ENCODE measurements around the gene PKHD1.
A peak's percentile ranks its signal among the peaks of the same experiment; 100 is the strongest.

The PKHD1 gene

DNA sequence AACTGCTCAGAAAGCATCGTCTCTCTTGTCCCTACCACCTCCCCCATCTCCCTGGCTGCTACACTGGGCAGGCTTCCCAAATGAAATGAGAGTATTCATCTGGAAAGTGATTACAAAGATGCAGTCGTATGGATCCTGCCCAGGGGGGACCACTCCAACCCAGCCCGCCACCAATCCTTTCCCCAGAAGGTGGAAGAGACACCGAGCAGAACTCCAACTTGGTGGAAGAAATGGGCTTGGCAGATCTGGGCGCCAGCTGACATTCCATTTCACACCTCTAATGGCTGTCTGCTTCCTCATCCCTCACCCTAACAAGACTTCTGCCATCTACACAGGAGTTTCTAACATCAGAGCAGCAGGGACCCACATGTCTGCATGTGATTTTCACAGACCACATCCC, 12.7 kb downstream of the PKHD1 start:
- TF ChIP-seq, protein P1, sequence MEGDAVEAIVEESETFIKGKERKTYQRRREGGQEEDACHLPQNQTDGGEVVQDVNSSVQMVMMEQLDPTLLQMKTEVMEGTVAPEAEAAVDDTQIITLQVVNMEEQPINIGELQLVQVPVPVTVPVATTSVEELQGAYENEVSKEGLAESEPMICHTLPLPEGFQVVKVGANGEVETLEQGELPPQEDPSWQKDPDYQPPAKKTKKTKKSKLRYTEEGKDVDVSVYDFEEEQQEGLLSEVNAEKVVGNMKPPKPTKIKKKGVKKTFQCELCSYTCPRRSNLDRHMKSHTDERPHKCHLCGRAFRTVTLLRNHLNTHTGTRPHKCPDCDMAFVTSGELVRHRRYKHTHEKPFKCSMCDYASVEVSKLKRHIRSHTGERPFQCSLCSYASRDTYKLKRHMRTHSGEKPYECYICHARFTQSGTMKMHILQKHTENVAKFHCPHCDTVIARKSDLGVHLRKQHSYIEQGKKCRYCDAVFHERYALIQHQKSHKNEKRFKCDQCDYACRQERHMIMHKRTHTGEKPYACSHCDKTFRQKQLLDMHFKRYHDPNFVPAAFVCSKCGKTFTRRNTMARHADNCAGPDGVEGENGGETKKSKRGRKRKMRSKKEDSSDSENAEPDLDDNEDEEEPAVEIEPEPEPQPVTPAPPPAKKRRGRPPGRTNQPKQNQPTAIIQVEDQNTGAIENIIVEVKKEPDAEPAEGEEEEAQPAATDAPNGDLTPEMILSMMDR (IDR thresholded peaks at IDR 0.05; ENCODE audit: low read depth, low read length, missing control alignments) = no peak
- no peak overlapping the region for H3K4me3 ChIP-seq (replicated peaks; ENCODE audit: low read depth, low read length)
- DNase-seq (ENCODE audit: extremely low read depth, low read depth) = no peak

DNA sequence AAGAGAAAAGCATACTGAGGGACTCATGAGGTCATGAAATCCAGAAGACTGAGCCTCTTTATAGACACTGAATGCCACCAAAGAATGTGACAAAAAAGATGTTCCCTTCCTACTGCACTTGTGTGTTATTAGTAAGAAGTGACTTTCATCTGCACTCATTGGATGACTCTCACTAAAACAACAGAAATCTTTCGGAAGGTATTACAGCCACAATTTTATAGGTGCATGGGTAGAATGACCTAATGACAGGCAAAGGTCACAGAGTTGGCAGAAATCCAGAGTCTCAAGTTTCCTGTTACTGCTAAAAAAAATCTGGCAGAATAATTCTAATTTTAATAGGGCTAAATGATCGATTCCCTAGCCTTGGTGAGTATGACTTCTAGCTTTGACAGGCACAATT, 13.3 kb downstream of the PKHD1 start:
- TF ChIP-seq, protein P1 (IDR thresholded peaks at IDR 0.05; ENCODE audit: low read depth, low read length, missing control alignments) = no peak
- DNase-seq (ENCODE audit: extremely low read depth, low read depth) = no peak
- no peak overlapping the region for H3K4me3 ChIP-seq (replicated peaks; ENCODE audit: low read depth, low read length)

DNA sequence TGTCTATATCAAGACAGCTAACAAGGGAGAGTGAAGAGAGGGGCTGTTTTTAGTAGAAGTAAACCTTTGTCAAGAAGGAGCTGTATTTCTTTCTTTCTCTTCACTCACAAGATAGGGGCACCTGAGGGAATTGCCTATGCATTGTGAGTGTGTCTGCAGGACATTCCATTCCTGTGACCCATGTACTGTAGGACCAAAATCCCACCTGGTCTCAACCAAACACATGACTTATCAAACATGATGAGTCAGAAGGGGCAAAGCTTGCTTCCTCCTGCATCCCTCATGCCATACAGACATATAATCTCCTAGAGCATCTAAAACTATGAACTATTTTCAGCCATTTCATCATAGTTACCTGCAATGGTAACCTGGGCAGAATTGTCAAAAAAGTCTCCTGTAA, 21.8 kb downstream of the PKHD1 start:
- DNase-seq (ENCODE audit: extremely low read depth, low read depth) = no peak
- TF ChIP-seq, protein P1 (IDR thresholded peaks at IDR 0.05; ENCODE audit: low read depth, low read length, missing control alignments) = no peak
- H3K4me3 ChIP-seq (replicated peaks; ENCODE audit: low read depth, low read length) = no peak overlapping the region

GRCh38 chr6:52063584-52064344, 23.6 kb downstream of the PKHD1 start:
- no peak overlapping the region for H3K4me3 ChIP-seq (replicated peaks; ENCODE audit: low read depth, low read length)

DNA sequence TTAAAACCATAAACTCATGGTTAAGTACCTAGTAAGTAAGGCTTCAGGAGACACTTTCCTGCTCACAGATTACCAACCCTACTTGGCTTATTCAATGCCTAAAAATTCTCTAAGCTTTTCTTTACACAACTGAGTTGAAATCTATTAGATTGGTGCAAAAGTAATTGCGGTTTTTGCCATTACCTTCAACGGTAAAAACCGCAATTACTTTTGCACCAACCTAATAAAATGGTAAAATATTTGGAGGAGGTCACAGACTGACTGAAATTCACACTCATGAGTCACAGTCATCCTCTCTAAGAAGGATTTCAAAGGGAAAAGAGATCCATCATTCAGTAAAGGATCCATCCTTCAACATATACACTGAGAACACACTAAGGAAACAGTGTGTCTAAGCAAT, 25.9 kb downstream of the PKHD1 start:
- TF ChIP-seq, protein P1 (IDR thresholded peaks at IDR 0.05; ENCODE audit: low read depth, low read length, missing control alignments) = no peak
- no peak for DNase-seq (ENCODE audit: extremely low read depth, low read depth)
- H3K4me3 ChIP-seq (replicated peaks; ENCODE audit: low read depth, low read length) = no peak overlapping the region

More at GRCh38 chr6:52063584-52064344, 23.6 kb downstream of the PKHD1 start:
- TF ChIP-seq, protein P1 (IDR thresholded peaks at IDR 0.05; ENCODE audit: low read depth, low read length, missing control alignments) = peak; percentile 47
- peak; percentile 15 for DNase-seq (ENCODE audit: extremely low read depth, low read depth)

DNA sequence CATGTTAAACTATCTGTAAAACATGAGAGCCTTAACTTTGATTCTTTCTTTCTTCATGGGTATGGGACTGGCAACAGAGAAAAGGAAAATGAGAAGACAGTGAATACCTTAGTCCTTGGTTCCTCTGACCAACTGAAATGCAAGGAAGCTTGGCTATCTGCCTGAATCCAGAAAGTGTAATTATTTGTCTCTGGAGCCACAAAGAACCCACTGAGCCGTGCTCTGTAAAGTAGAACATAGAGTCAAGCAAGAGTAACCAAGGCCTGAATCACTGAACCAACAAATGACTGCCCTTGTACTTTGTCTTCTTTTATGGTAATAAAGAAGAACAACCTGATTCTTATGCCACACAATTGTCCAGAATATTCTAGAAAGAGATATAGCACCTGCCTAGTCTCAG, 27.6 kb downstream of the PKHD1 start:
- TF ChIP-seq, protein P1 (IDR thresholded peaks at IDR 0.05; ENCODE audit: low read depth, low read length, missing control alignments) = no peak
- no peak for DNase-seq (ENCODE audit: extremely low read depth, low read depth)

DNA sequence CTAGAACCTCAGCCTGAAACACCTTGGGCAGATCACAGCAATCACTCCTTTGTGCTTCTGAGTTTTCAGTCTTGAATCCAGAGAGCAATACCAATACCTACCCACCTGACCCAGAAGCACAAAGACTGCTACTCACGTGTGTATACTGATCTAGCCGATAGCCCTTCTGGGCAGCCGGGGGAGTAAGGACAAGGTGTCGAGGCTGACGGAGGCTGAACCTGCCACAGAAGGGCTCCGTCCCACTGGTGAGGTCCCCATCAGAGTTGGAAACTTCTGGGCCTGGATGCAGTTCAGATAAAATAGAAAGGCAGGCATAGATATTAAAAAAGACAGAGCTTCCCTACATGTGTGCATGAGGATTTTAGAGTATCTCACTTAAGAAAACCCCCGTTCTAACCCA, 32.0 kb downstream of the PKHD1 start:
- TF ChIP-seq, protein P1 (IDR thresholded peaks at IDR 0.05; ENCODE audit: low read depth, low read length, missing control alignments) = no peak
- no peak for DNase-seq (ENCODE audit: extremely low read depth, low read depth)
- no peak overlapping the region for H3K4me3 ChIP-seq (replicated peaks; ENCODE audit: low read depth, low read length)

More for the DNA sequence above, 27.6 kb downstream of the PKHD1 start:
- H3K4me3 ChIP-seq (replicated peaks; ENCODE audit: low read depth, low read length) = no peak overlapping the region

Measured in HFF-Myc (cell line).